ENCODE data around the gene DMD. TPM values are rescaled to one million over a fixed set of nuclear protein-coding genes. Genes with fewer than 3 reads are reported as not detected.

Gene DMD
- total RNA-seq, 1 experiment from 2014 or later, result 2.2 TPM

DNA sequence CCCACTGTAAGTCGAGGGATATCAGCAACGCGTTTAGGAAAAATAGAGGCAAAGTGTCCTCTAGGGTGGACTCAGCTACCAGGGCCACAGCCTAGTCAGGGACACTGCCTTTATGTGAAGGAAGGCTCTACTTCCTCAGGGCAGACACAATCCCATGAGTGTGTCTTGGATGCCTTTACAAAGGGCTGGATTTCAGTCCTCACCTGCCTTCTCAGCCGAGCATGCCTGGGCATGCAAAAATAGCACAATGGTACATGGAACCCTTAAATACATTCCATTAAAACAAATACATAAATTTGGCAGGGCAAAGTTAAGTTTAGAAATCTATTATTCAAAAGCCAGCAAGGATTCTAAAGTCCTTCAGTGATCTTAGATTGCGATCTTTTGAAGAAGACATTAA, 51.1 kb downstream of the DMD start:
- ATAC-seq (no peak), DNase-seq (ENCODE audit: low read depth, low spot score) (no peak)
- ChIA-PET POLR2A (no interaction called here), CTCF (no interaction called here)
- no TSS peak for BruUV-seq (replicated peaks)
- no peak for TF ChIP-seq TCF7L2 (IDR thresholded peaks at IDR 0.05; ENCODE audit: low read depth, low read length)
- TF ChIP-seq, protein P1, sequence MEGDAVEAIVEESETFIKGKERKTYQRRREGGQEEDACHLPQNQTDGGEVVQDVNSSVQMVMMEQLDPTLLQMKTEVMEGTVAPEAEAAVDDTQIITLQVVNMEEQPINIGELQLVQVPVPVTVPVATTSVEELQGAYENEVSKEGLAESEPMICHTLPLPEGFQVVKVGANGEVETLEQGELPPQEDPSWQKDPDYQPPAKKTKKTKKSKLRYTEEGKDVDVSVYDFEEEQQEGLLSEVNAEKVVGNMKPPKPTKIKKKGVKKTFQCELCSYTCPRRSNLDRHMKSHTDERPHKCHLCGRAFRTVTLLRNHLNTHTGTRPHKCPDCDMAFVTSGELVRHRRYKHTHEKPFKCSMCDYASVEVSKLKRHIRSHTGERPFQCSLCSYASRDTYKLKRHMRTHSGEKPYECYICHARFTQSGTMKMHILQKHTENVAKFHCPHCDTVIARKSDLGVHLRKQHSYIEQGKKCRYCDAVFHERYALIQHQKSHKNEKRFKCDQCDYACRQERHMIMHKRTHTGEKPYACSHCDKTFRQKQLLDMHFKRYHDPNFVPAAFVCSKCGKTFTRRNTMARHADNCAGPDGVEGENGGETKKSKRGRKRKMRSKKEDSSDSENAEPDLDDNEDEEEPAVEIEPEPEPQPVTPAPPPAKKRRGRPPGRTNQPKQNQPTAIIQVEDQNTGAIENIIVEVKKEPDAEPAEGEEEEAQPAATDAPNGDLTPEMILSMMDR (IDR thresholded peaks at IDR 0.05), result no peak
- no peak for TF ChIP-seq REST (IDR thresholded peaks at IDR 0.05; ENCODE audit: insufficient read depth in 1 of 2, low read depth in 2 of 2, low read length in 1 of 2)
- TF ChIP-seq SIN3A (IDR thresholded peaks at IDR 0.05; ENCODE audit: borderline replicate concordance, insufficient read depth, low read depth, low read length), result no peak
- TF ChIP-seq POLR2AphosphoS5 (IDR thresholded peaks at IDR 0.05; ENCODE audit: low read depth, low read length), result no peak
- Histone ChIP-seq H3K27me3 (ENCODE audit: control insufficient read depth, insufficient read depth, low read length) (no peaks in the 10 kb centered on the region), H3K36me3 (ENCODE audit: control insufficient read depth, insufficient read depth, low read length) (no peaks in the 10 kb centered on the region), H3K27ac (ENCODE audit: low read length) (no peak overlapping the region), H3K9me3 (ENCODE audit: control insufficient read depth, insufficient read depth, low read depth, low read length) (no peaks in the 10 kb centered on the region), H3K4me3 (ENCODE audit: low read depth in 2 of 2, low read length in 2 of 2) (no peak overlapping the region), H3K4me1 (ENCODE audit: control insufficient read depth, insufficient read depth, low read length) (no peaks in the 10 kb centered on the region)
- intact Hi-C loops (cut with micrococcal nuclease; ENCODE audit: unreplicated experiment), result no loop called here
- in situ Hi-C loops (cut with HindIII; ENCODE audit: low pct_unique_long_range_greater_than_20kb, low sequenced_read_pairs), result no loop called here

DNA sequence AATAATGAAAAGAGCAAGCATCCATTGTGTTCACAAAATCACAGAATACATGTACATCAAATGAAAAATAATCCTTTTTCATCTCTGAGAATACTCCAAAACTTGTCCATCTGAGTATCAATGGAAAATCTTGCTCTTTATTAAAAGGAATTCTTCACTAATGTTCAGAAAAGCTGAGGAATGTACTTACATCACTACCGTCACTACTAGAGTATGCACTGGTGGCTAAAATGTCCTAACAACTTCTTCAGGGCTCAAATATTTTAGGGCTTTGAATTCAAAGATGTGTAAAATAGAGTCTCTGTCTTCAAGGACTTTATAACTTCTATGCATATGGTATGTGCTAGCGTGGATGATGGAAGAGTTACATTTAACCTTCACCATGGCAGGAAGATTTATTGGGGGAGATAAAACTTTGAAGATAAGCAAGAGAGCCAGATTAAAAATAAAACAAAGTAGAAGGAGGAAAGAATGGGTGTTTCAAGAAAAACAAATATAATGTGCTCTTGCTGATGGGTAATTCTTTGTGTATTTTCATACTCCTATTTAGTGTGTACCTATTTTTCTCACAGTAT, 55.1 kb downstream of the DMD start:
- TF ChIP-seq, protein P1 (IDR thresholded peaks at IDR 0.05), result no peak
- no peak for TF ChIP-seq POLR2AphosphoS5 (IDR thresholded peaks at IDR 0.05; ENCODE audit: low read depth, low read length)
- Histone ChIP-seq H3K4me3 (ENCODE audit: low read depth in 2 of 2, low read length in 2 of 2) (no peak overlapping the region), H3K4me1 (ENCODE audit: control insufficient read depth, insufficient read depth, low read length) (no peaks in the 10 kb centered on the region), H3K27me3 (ENCODE audit: control insufficient read depth, insufficient read depth, low read length) (no peaks in the 10 kb centered on the region), H3K27ac (ENCODE audit: low read length) (no peak overlapping the region), H3K36me3 (ENCODE audit: control insufficient read depth, insufficient read depth, low read length) (no peaks in the 10 kb centered on the region), H3K9me3 (ENCODE audit: control insufficient read depth, insufficient read depth, low read depth, low read length) (no peaks in the 10 kb centered on the region)
- no TSS peak for BruUV-seq (replicated peaks)
- in situ Hi-C loops (cut with HindIII; ENCODE audit: low pct_unique_long_range_greater_than_20kb, low sequenced_read_pairs) (no loop called here), intact Hi-C loops (cut with micrococcal nuclease; ENCODE audit: unreplicated experiment) (no loop called here)
- no peak for ATAC-seq
- DNase-seq (ENCODE audit: low read depth, low spot score), result no peak
- CTCF ChIA-PET, result no interaction called here
- POLR2A ChIA-PET, result no interaction called here

Data from Panc1 (cell line).